ENCODE measurements around the gene GPR137B.
"Not testable (repeated sequence)": the region's sequence is repeated elsewhere in the genome, so short reads cannot be mapped to it uniquely, and the experiment has no call there.

The GPR137B gene

GRCh38 chr1:236142253-236143103 lies at the start of gene GPR137B:
GPR137B (plus strand) TSS chr1:236142539; CDS start chr1:236142623, 84 bp downstream.
- H3K4me3 ChIP-seq = peak within 1 kb of the TSS; percentile 65 to 96 (median 80)
- peak within 1 kb of the TSS; percentile 80 to 94 (median 87) for H3K9ac ChIP-seq
- H3K36me3 ChIP-seq = peaks cover 0 to 25% (median 0%) of the 10 kb centered on the region in 11 experiments; a peak in 6 of 22 replicates
- H3K27ac ChIP-seq = peak within 1 kb of the TSS; percentile 76 to 96 (median 85)
- H4K20me1 ChIP-seq = peaks cover 41 to 54% (median 47%) of the 10 kb centered on the region in 11 experiments
- TF ChIP-seq Cebpa-rat (IDR thresholded peaks at IDR 0.05) = no peak
- no peaks in the 10 kb centered on the region for H3K9me3 ChIP-seq (replicated peaks in 1 of 11)
- peaks cover 26 to 41% (median 35%) of the 10 kb centered on the region in 10 experiments for H3K4me1 ChIP-seq
- H3K27me3 ChIP-seq = peaks cover 14 to 35% (median 24%) of the 10 kb centered on the region in 11 experiments
- peak within 1 kb of the TSS; percentile 95 to 100 (median 97) for H3K4me2 ChIP-seq

- Histone ChIP-seq H3K9me3 (replicated peaks in 1 of 11) (peaks cover 17 to 29% (median 24%) of the 10 kb centered on the region in 11 experiments), H3K27ac (no peak overlapping the region), H3K9ac (no peak overlapping the region)
Measured at GRCh38 chr1:236092899-236093298, 49.4 kb upstream of the GPR137B start.

GRCh38 chr1:236095705-236096520 lies 46.4 kb upstream of the GPR137B start:
- Histone ChIP-seq H3K4me2 (no peak overlapping the region), H3K9me3 (replicated peaks in 1 of 11) (peaks cover 17 to 29% (median 24%) of the 10 kb centered on the region in 11 experiments), H3K27ac (no peak overlapping the region), H4K20me1 (no peaks in the 10 kb centered on the region), H3K9ac (no peak overlapping the region), H3K27me3 (no peaks in the 10 kb centered on the region), H3K36me3 (no peaks in the 10 kb centered on the region), H3K4me3 (no peak overlapping the region), H3K4me1 (peaks cover 0 to 18% (median 7%) of the 10 kb centered on the region in 10 experiments; a peak in 16 of 20 replicates)
- peak in 2 of 11 experiments; percentile 10 to 64; a peak in 1 of 22 replicates for TF ChIP-seq Cebpa-rat (IDR thresholded peaks at IDR 0.05)

More at GRCh38 chr1:236092899-236093298, 49.4 kb upstream of the GPR137B start:
- Histone ChIP-seq H3K27me3 (no peaks in the 10 kb centered on the region), H4K20me1 (no peaks in the 10 kb centered on the region), H3K4me2 (no peak overlapping the region), H3K36me3 (no peaks in the 10 kb centered on the region), H3K4me1 (peaks cover 0 to 17% (median 7%) of the 10 kb centered on the region in 10 experiments; a peak in 16 of 20 replicates), H3K4me3 (no peak overlapping the region)
- no peak for TF ChIP-seq Cebpa-rat (IDR thresholded peaks at IDR 0.05)

GRCh38 chr1:236096660-236097482 lies 45.5 kb upstream of the GPR137B start:
- Histone ChIP-seq H3K4me2 (peak overlapping the region in 2 of 11 experiments; percentile 16 to 63; a peak in 3 of 22 replicates), H3K27ac (peak overlapping the region in 9 of 11 experiments; percentile 7 to 54 (median 24); a peak in 15 of 22 replicates), H3K9ac (peak overlapping the region in 1 of 11 experiments; percentile 1; a peak in 1 of 22 replicates), H3K4me1 (peaks cover 0 to 12% (median 1%) of the 10 kb centered on the region in 10 experiments; a peak in 12 of 20 replicates), H3K9me3 (replicated peaks in 1 of 11) (peaks cover 17 to 29% (median 24%) of the 10 kb centered on the region in 11 experiments), H3K4me3 (0 out of 20 replicates have a peak overlapping the region, but pooled peaks of 1 of the 10 experiments have one; percentile 3)
- H3K36me3 ChIP-seq, H3K27me3 ChIP-seq, H4K20me1 ChIP-seq: not testable (repeated sequence)

- Histone ChIP-seq H3K36me3 (no peaks in the 10 kb centered on the region), H3K4me2 (peak overlapping the region in 1 of 11 experiments; percentile 63; a peak in 1 of 22 replicates), H3K4me1 (peaks cover 0 to 12% (median 0%) of the 10 kb centered on the region in 10 experiments; a peak in 5 of 20 replicates), H3K4me3 (no peak overlapping the region), H3K27ac (no peak overlapping the region), H4K20me1 (no peaks in the 10 kb centered on the region), H3K9ac (no peak overlapping the region), H3K27me3 (no peaks in the 10 kb centered on the region), H3K9me3 (replicated peaks in 1 of 11) (peaks cover 17 to 29% (median 24%) of the 10 kb centered on the region in 11 experiments)
- TF ChIP-seq Cebpa-rat (IDR thresholded peaks at IDR 0.05) = no peak
Measured at GRCh38 chr1:236098267-236098666, 44.1 kb upstream of the GPR137B start.

GRCh38 chr1:236099355-236099974 lies 42.9 kb upstream of the GPR137B start:
- H3K27me3 ChIP-seq = no peaks in the 10 kb centered on the region
- TF ChIP-seq Cebpa-rat (IDR thresholded peaks at IDR 0.05) = no peak
- H3K27ac ChIP-seq = no peak overlapping the region
- no peak overlapping the region for H3K4me2 ChIP-seq
- no peak overlapping the region for H3K4me3 ChIP-seq
- no peaks in the 10 kb centered on the region for H4K20me1 ChIP-seq
- H3K4me1 ChIP-seq = peaks cover 0 to 12% (median 0%) of the 10 kb centered on the region in 10 experiments; a peak in 5 of 20 replicates
- H3K36me3 ChIP-seq = no peaks in the 10 kb centered on the region
- no peak overlapping the region for H3K9ac ChIP-seq
- H3K9me3 ChIP-seq (replicated peaks in 1 of 11) = peaks cover 17 to 26% (median 22%) of the 10 kb centered on the region in 11 experiments

GRCh38 chr1:236100799-236101198 lies 41.5 kb upstream of the GPR137B start:
- Histone ChIP-seq H3K27ac (no peak overlapping the region), H4K20me1 (no peaks in the 10 kb centered on the region), H3K4me2 (no peak overlapping the region), H3K9ac (no peak overlapping the region), H3K27me3 (no peaks in the 10 kb centered on the region), H3K4me1 (peaks cover 0 to 12% (median 0%) of the 10 kb centered on the region in 10 experiments; a peak in 5 of 20 replicates), H3K9me3 (replicated peaks in 1 of 11) (peaks cover 13 to 16% (median 15%) of the 10 kb centered on the region in 11 experiments), H3K36me3 (no peaks in the 10 kb centered on the region), H3K4me3 (no peak overlapping the region)
- TF ChIP-seq Cebpa-rat (IDR thresholded peaks at IDR 0.05) = no peak

All from BLaER1 treated with 17β-estradiol and CSF1 and Interleukin-3, amounts not matched to agents 10 nM and 100 nM (cell line).